ENCODE measurements around the gene KIFAP3.

The KIFAP3 gene

GRCh38 chr1:169899519-169900217 lies 174.8 kb downstream of the KIFAP3 start:
- no peak for DNase-seq (ENCODE audit: extremely low read depth, insufficient read length)
- no peak for TF ChIP-seq CTCF (IDR thresholded peaks at IDR 0.05; ENCODE audit: insufficient read depth, low read length, poor library complexity, severe bottlenecking)
- Histone ChIP-seq H3K27me3 (replicated peaks; ENCODE audit: control insufficient read depth, insufficient read depth, low read length) (no peaks in the 10 kb centered on the region), H3K36me3 (ENCODE audit: control insufficient read depth, insufficient read depth, low read length) (no peaks in the 10 kb centered on the region), H3K4me3 (replicated peaks; ENCODE audit: low read depth, low read length) (no peak overlapping the region)

GRCh38 chr1:169896013-169896412 lies 178.5 kb downstream of the KIFAP3 start:
- Histone ChIP-seq H3K36me3 (ENCODE audit: control insufficient read depth, insufficient read depth, low read length) (no peaks in the 10 kb centered on the region), H3K4me3 (replicated peaks; ENCODE audit: low read depth, low read length) (no peak overlapping the region), H3K27me3 (replicated peaks; ENCODE audit: control insufficient read depth, insufficient read depth, low read length) (no peaks in the 10 kb centered on the region)
- no peak for TF ChIP-seq CTCF (IDR thresholded peaks at IDR 0.05; ENCODE audit: insufficient read depth, low read length, poor library complexity, severe bottlenecking)
- no peak for DNase-seq (ENCODE audit: extremely low read depth, insufficient read length)

- H3K27me3 ChIP-seq (replicated peaks; ENCODE audit: control insufficient read depth, insufficient read depth, low read length), result no peaks in the 10 kb centered on the region
- no peak for DNase-seq (ENCODE audit: extremely low read depth, insufficient read length)
- no peak for TF ChIP-seq CTCF (IDR thresholded peaks at IDR 0.05; ENCODE audit: insufficient read depth, low read length, poor library complexity, severe bottlenecking)
- H3K36me3 ChIP-seq (ENCODE audit: control insufficient read depth, insufficient read depth, low read length), result no peaks in the 10 kb centered on the region
- peak overlapping the region; percentile 68 for H3K4me3 ChIP-seq (replicated peaks; ENCODE audit: low read depth, low read length)
Observed at GRCh38 chr1:169894424-169895145, 179.9 kb downstream of the KIFAP3 start.

- TF ChIP-seq CTCF (IDR thresholded peaks at IDR 0.05; ENCODE audit: insufficient read depth, low read length, poor library complexity, severe bottlenecking), result no peak
- peak; percentile 95 for DNase-seq (ENCODE audit: extremely low read depth, insufficient read length)
- Histone ChIP-seq H3K27me3 (replicated peaks; ENCODE audit: control insufficient read depth, insufficient read depth, low read length) (no peaks in the 10 kb centered on the region), H3K36me3 (ENCODE audit: control insufficient read depth, insufficient read depth, low read length) (no peaks in the 10 kb centered on the region), H3K4me3 (replicated peaks; ENCODE audit: low read depth, low read length) (peak within 1 kb of the TSS; percentile 68)
Observed at GRCh38 chr1:169893645-169894423, 180.7 kb downstream of the KIFAP3 start, which contains the start of gene SCYL3. TSS of gene SCYL3 (minus strand) at chr1:169893896. CDS start at chr1:169888840, 5,056 bp downstream.

- Histone ChIP-seq H3K4me3 (replicated peaks; ENCODE audit: low read depth, low read length) (peak overlapping the region; percentile 68), H3K36me3 (ENCODE audit: control insufficient read depth, insufficient read depth, low read length) (no peaks in the 10 kb centered on the region), H3K27me3 (replicated peaks; ENCODE audit: control insufficient read depth, insufficient read depth, low read length) (no peaks in the 10 kb centered on the region)
- no peak for DNase-seq (ENCODE audit: extremely low read depth, insufficient read length)
- TF ChIP-seq CTCF (IDR thresholded peaks at IDR 0.05; ENCODE audit: insufficient read depth, low read length, poor library complexity, severe bottlenecking), result no peak
Observed at GRCh38 chr1:169892927-169893644, 181.4 kb downstream of the KIFAP3 start.

Measured in GM06990 (cell line).